Testis (tissue), 3 donors: ENCODE data around the gene TSEN2. TPM values are rescaled to one million over a fixed set of nuclear protein-coding genes. Genes with fewer than 3 reads are reported as not detected.

ENCODE experiments used
- DNase-seq: peaks from one replicate; pipeline ENCODE4 v3.0.0-alpha.2; 2019
- H3K27ac ChIP-seq, 2 donors: fragments of 200-600 bp; sonication (generic); one replicate each; pipeline ENCODE4 v1.5.1; 2019
- H3K27me3 ChIP-seq: fragments of 200-600 bp; sonication (generic); one replicate; pipeline ENCODE4 v1.5.1; 2019
- H3K36me3 ChIP-seq: fragments of 200-600 bp; sonication (generic); one replicate; pipeline ENCODE4 v1.5.1; 2017; ENCODE audit warnings: low read depth; ENCODE audit errors: missing control alignments
- H3K4me1 ChIP-seq: fragments of 200-600 bp; sonication (generic); one replicate; pipeline ENCODE4 v1.5.1; 2019
- H3K4me3 ChIP-seq, 2 donors: fragments of 200-600 bp; sonication (generic); one replicate each; pipeline ENCODE4 v1.5.1; 2017 to 2019
- H3K9me3 ChIP-seq: fragments of 200-600 bp; sonication (generic); one replicate; pipeline ENCODE4 v1.5.1; 2017
- CTCF ChIP-seq, 3 experiments: fragments of 450-650 bp in 2 of 3; fragments of 200-600 bp in 1 of 3; sonication (generic) in 1 of 3; IDR thresholded peaks; one replicate each; pipeline ENCODE4 v1.5.1; 2016 to 2019; ENCODE audit warnings: antibody characterized with exemption in 3 of 3, mild to moderate bottlenecking in 2 of 3, moderate library complexity in 1 of 3
- POLR2A ChIP-seq: fragments of 450-650 bp; IDR thresholded peaks from one replicate; pipeline ENCODE4 v1.6.1; 2017; ENCODE audit warnings: antibody characterized with exemption, mild to moderate bottlenecking, moderate library complexity
- WGBS, 2 donors: methylation state at CpG; one replicate each; pipeline ENCODE4 v1.1.5; 2018; 5-methylcytosine and 5-hydroxymethylcytosine counted together
- intact Hi-C: fragments of 100-400 bp; cut with DNase I; formaldehyde crosslinking; loops from one replicate; pipeline ENCODE4 v1.15.1; 2023; ENCODE audit warnings: low total_unique reads
- polyA plus RNA-seq: library from polyadenylated mRNA; stranded (reverse); fragments of 350-450 nt; fragmentation: Illumina TruSeq; extraction: RNeasy Lipid Tissue Mini Kit (QIAGEN cat#74804); gene quantifications from one replicate; pipeline ENCODE4 v1.2.3, GENCODE V29; 2014; ENCODE audit warnings: low read depth, low replicate concordance; ENCODE audit not compliant: insufficient read depth
- total RNA-seq, 2 donors: library from RNA; depleted of rRNA; stranded (reverse); fragments of >200 nt; gene quantifications; one replicate each; pipeline ENCODE4 v1.2.3, GENCODE V29; 2016

TSEN2 gene
- total and polyA plus RNA-seq, 3 donors from 2014 or later: 17.0 to 26.8 (median 25.3) TPM

GRCh38 chr3:12463686-12464085 lies 20.6 kb upstream of the TSEN2 start:
- no peak for DNase-seq
- no peaks in the 10 kb centered on the region for H3K27me3 ChIP-seq
- no peaks in the 10 kb centered on the region for H3K36me3 ChIP-seq
- H3K9me3 ChIP-seq: no peaks in the 10 kb centered on the region
- WGBS, 2 donors: 75% methylated on average over 1 of the region's 1 CpG; no CpG with 5 or more reads in 1 of the 2 donors
- H3K4me1 ChIP-seq: no peaks in the 10 kb centered on the region
- intact Hi-C loops: no loop called here
- H3K27ac ChIP-seq: no peak overlapping the region
- TF ChIP-seq POLR2A (no peak), CTCF (IDR thresholded peaks at IDR 0.05) (no peak)
- no peak overlapping the region for H3K4me3 ChIP-seq

GRCh38 chr3:12464181-12464580 lies 20.1 kb upstream of the TSEN2 start:
- Histone ChIP-seq H3K4me1 (no peaks in the 10 kb centered on the region), H3K27me3 (no peaks in the 10 kb centered on the region), H3K9me3 (no peaks in the 10 kb centered on the region), H3K4me3 (no peak overlapping the region), H3K27ac (no peak overlapping the region), H3K36me3 (no peaks in the 10 kb centered on the region)
- no peak for DNase-seq
- no peak for TF ChIP-seq CTCF (IDR thresholded peaks at IDR 0.05)
- no peak for TF ChIP-seq POLR2A
- intact Hi-C loops: no loop called here

GRCh38 chr3:12465151-12465835 lies 19.0 kb upstream of the TSEN2 start:
- H3K27me3 ChIP-seq: no peaks in the 10 kb centered on the region
- WGBS, 2 donors: 85 to 90% methylated on average over 18 of the region's 18 CpGs
- H3K9me3 ChIP-seq: no peaks in the 10 kb centered on the region
- H3K36me3 ChIP-seq: no peaks in the 10 kb centered on the region
- H3K27ac ChIP-seq: no peak overlapping the region
- intact Hi-C loops: no loop called here
- H3K4me1 ChIP-seq: no peaks in the 10 kb centered on the region
- TF ChIP-seq POLR2A (no peak), CTCF (IDR thresholded peaks at IDR 0.05) (no peak)
- DNase-seq: no peak
- H3K4me3 ChIP-seq: no peak overlapping the region

- H3K9me3 ChIP-seq: no peaks in the 10 kb centered on the region
- no peak overlapping the region for H3K27ac ChIP-seq
- H3K4me1 ChIP-seq: no peaks in the 10 kb centered on the region
- H3K4me3 ChIP-seq: no peak overlapping the region
- no peak for DNase-seq
- no peaks in the 10 kb centered on the region for H3K27me3 ChIP-seq
- WGBS, 2 donors: 54 to 55% methylated on average over 4 of the region's 4 CpGs
- intact Hi-C loops: no loop called here
- TF ChIP-seq POLR2A (no peak), CTCF (IDR thresholded peaks at IDR 0.05) (no peak)
- H3K36me3 ChIP-seq: no peaks in the 10 kb centered on the region
Measured at GRCh38 chr3:12465836-12466225, 18.4 kb upstream of the TSEN2 start.

GRCh38 chr3:12467746-12468145 lies 16.5 kb upstream of the TSEN2 start:
- no peak overlapping the region for H3K27ac ChIP-seq
- no peaks in the 10 kb centered on the region for H3K9me3 ChIP-seq
- H3K27me3 ChIP-seq: no peaks in the 10 kb centered on the region
- H3K4me3 ChIP-seq: no peak overlapping the region
- DNase-seq: no peak
- TF ChIP-seq POLR2A (no peak), CTCF (IDR thresholded peaks at IDR 0.05) (no peak)
- 94 to 96% methylated on average over 1 to 2 of the region's 2 CpGs for WGBS, 2 donors
- H3K36me3 ChIP-seq: no peaks in the 10 kb centered on the region
- intact Hi-C loops: no loop called here
- no peaks in the 10 kb centered on the region for H3K4me1 ChIP-seq
